ENCODE measurements around the gene GAS5. TPM values are rescaled to one million over a fixed set of nuclear protein-coding genes. Genes with fewer than 3 reads are reported as not detected.

Gene GAS5
- total and polyA plus RNA-seq, 9 of the 15 experiments (the other 6 are each of a cell fraction or from before 2014, with no cell fraction given) = 565 to 1,860 (median 1,006) TPM

GRCh38 chr1:173914366-173914871 lies 46.6 kb upstream of the GAS5 start:
- Histone ChIP-seq H3K36me3 (ENCODE audit: control insufficient read depth, insufficient read depth, low read length) (no peaks in the 10 kb centered on the region), H3K4me1 (replicated peaks in 1 of 2; ENCODE audit: control insufficient read depth in 2 of 2, insufficient read depth in 2 of 2, low read length in 2 of 2) (peaks cover 4 to 20% of the 10 kb centered on the region in 2 experiments; a peak in 4 of 5 replicates), H3K27ac (ENCODE audit: extremely low read depth, low read depth, low read length) (no peak overlapping the region), H3K27me3 (ENCODE audit: control insufficient read depth in 2 of 2, insufficient read depth in 2 of 2, low read length in 2 of 2) (no peaks in the 10 kb centered on the region), H2AFZ (ENCODE audit: low read depth, low read length) (peak overlapping the region; percentile 6; the same call in 1 of the 2 replicates), H3K4me2 (ENCODE audit: insufficient read depth, low read length) (no peak overlapping the region), H4K20me1 (replicated peaks; ENCODE audit: control insufficient read depth, insufficient read depth, low read length) (no peaks in the 10 kb centered on the region), H3K79me2 (ENCODE audit: control insufficient read depth, insufficient read depth, low read length) (no peaks in the 10 kb centered on the region), H3K9me3 (replicated peaks; ENCODE audit: control insufficient read depth, insufficient read depth, low read depth, low read length) (no peaks in the 10 kb centered on the region), H3K9me1 (ENCODE audit: control insufficient read depth, insufficient read depth, low read length) (no peaks in the 10 kb centered on the region), H3K9ac (ENCODE audit: insufficient read depth in 1 of 2, low read depth in 2 of 2, low read length in 2 of 2) (no peak overlapping the region), H3K4me3 (no peak overlapping the region)
- POLR2A ChIA-PET = interaction anchor here (1.1 kb wide), 1 partner anchor 12 kb away, joined by 3 read pairs; no protein-coding TSS in a partner anchor
- CTCF ChIA-PET (ENCODE audit: low intra/inter-chr PET ratio) = no interaction called here
- FAIRE-seq (peak; percentile 80), ATAC-seq (peak; percentile 88), DNase-seq (ENCODE audit: extremely low read depth in 1 of 4, low spot score in 3 of 4) (peak; percentile 74 to 81 (median 76))
- intact Hi-C loops (cut with micrococcal nuclease) = loop anchor here (2.0 to 5.0 kb wide), 3 partner anchors 46 to 482 kb away; partner anchors contain the start of gene ZBTB37
- 42% methylated on average over 13 of the region's 13 CpGs for WGBS (ENCODE audit: insufficient coverage, low coverage, missing lambda C conversion rate)
- in situ Hi-C loops (cut with MboI) = no loop called here
- no TSS peak for BruUV-seq (replicated peaks)
- TF ChIP-seq NRF1 (conservative IDR thresholded peaks at IDR 0.05 in 1 of 2, IDR thresholded peaks at IDR 0.05 in 1 of 2) = no peak
- TF ChIP-seq PRMT5 (CRISPR knock-in tag; IDR thresholded peaks at IDR 0.05) = no peak
- TF ChIP-seq ASH1L (IDR thresholded peaks at IDR 0.05; ENCODE audit: borderline replicate concordance, low read depth, partially characterized antibody) = no peak
- no peak for TF ChIP-seq TAF9B (IDR thresholded peaks at IDR 0.05; ENCODE audit: partially characterized antibody)
- peak; percentile 55; the same call in 1 of the 2 replicates for TF ChIP-seq CREM (IDR thresholded peaks at IDR 0.05; ENCODE audit: low read depth)
- peak; percentile 31; the same call in 1 of the 2 replicates for TF ChIP-seq TEAD4 (IDR thresholded peaks at IDR 0.05; ENCODE audit: low read length)
- TF ChIP-seq TEAD4 (CRISPR knock-in tag; IDR thresholded peaks at IDR 0.05; ENCODE audit: borderline replicate concordance) = no peak
- 0 out of 2 replicates have a peak, but pooled peaks have one; percentile 21 for TF ChIP-seq RB1 (IDR thresholded peaks at IDR 0.05; ENCODE audit: low read depth)
- TF ChIP-seq CC2D1A (IDR thresholded peaks at IDR 0.05) = peak; percentile 38; the same call in 1 of the 2 replicates
- 0 out of 2 replicates have a peak, but pooled peaks have one; percentile 59 for TF ChIP-seq XRCC5 (IDR thresholded peaks at IDR 0.05; ENCODE audit: low read depth, low read length)
- TF ChIP-seq ZC3H11A (IDR thresholded peaks at IDR 0.05; ENCODE audit: low read depth, low read length) = 0 out of 2 replicates have a peak, but pooled peaks have one; percentile 71
- 0 out of 4 replicates have a peak, but pooled peaks of 1 of the 2 experiments have one; percentile 20 for TF ChIP-seq MNT (conservative IDR thresholded peaks at IDR 0.05)
- TF ChIP-seq BRF1 (IDR thresholded peaks at IDR 0.05; ENCODE audit: borderline replicate concordance, extremely low read depth, insufficient read length) = no peak
- TF ChIP-seq TSHZ1 (CRISPR knock-in tag; IDR thresholded peaks at IDR 0.05) = no peak
- TF ChIP-seq ETV5 (CRISPR knock-in tag; IDR thresholded peaks at IDR 0.05; ENCODE audit: low read depth) = no peak
- TF ChIP-seq YY1 (IDR thresholded peaks at IDR 0.05; ENCODE audit: borderline replicate concordance in 1 of 3, control insufficient read depth in 1 of 3, extremely low read depth in 1 of 3, insufficient read depth in 3 of 3, insufficient read length in 1 of 3, insufficient replicate concordance in 2 of 3, low read depth in 1 of 3, low read length in 2 of 3) = no peak
